Astrocyte (in vitro differentiated cells and primary cell): Measurements from ENCODE around the gene TNRC18.

ENCODE experiments used
- EZH2 ChIP-seq: IDR thresholded peaks from 2 replicates; pipeline ENCODE4 v1.6.1; 2012; ENCODE audit warnings: mild to moderate bottlenecking, low read length, inconsistent platforms; ENCODE audit not compliant: insufficient read depth
- TF ChIP-seq, protein P1 (sequence below): IDR thresholded peaks from 2 replicates; pipeline ENCODE4 v1.5.1; 2011; ENCODE audit warnings: low read depth, mild to moderate bottlenecking, inconsistent platforms, low read length, moderate library complexity; ENCODE audit not compliant: insufficient read depth

DNA sequence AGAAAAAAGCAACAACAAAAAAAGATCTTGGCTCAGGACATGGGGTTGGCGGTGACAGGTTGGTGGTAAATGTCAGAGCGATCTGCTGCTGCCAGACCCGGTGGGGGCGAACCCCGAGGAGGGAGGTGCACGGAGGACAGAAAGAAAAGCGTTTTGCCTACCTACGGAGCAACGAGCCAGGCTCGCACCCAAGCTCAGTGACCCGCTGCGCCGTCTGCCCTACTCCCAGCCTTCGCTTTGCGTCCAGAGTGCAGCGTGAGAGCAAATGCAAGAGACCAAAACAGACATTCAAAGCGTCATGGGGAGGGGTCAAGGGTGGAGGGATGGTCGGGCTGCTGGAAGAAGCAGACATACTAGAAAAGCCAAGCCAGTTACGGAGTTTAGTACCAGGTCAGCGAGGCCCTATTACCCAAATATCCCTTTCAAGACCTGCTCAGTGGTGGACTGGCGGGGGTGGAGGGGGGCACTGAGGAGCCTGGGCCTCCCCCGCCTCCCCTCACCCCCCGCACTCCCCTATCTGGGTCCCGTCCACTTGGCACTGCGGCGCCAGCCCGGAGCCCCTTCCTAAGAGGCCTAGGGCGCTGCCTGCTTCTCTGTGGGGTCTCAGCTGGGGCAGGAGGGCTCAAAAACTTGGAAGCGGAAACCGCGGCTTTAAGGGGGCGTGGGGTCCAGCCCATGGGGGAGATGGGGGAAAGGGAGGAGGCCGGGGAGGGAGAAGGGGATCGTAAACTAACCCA lies 74.0 kb downstream of the TNRC18 start:
- TF ChIP-seq, protein P1, sequence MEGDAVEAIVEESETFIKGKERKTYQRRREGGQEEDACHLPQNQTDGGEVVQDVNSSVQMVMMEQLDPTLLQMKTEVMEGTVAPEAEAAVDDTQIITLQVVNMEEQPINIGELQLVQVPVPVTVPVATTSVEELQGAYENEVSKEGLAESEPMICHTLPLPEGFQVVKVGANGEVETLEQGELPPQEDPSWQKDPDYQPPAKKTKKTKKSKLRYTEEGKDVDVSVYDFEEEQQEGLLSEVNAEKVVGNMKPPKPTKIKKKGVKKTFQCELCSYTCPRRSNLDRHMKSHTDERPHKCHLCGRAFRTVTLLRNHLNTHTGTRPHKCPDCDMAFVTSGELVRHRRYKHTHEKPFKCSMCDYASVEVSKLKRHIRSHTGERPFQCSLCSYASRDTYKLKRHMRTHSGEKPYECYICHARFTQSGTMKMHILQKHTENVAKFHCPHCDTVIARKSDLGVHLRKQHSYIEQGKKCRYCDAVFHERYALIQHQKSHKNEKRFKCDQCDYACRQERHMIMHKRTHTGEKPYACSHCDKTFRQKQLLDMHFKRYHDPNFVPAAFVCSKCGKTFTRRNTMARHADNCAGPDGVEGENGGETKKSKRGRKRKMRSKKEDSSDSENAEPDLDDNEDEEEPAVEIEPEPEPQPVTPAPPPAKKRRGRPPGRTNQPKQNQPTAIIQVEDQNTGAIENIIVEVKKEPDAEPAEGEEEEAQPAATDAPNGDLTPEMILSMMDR: no peak
- no peak for TF ChIP-seq EZH2
